Measurements from ENCODE around the gene SMIM12. TPM values are rescaled to one million over a fixed set of nuclear protein-coding genes. Genes with fewer than 3 reads are reported as not detected.

The SMIM12 gene
- total RNA-seq, 1 experiment from 2014 or later: 19.3 TPM

GRCh38 chr1:34808051-34808810, 51.3 kb downstream of the SMIM12 start:
- BruUV-seq (replicated peaks): no TSS peak
- Histone ChIP-seq H3K9me3 (no peaks in the 10 kb centered on the region), H3K4me1 (peaks cover 22% of the 10 kb centered on the region), H3K27me3 (replicated peaks; ENCODE audit: control insufficient read depth, insufficient read depth, low read length) (no peaks in the 10 kb centered on the region), H3K36me3 (ENCODE audit: control insufficient read depth, insufficient read depth, low read length) (no peaks in the 10 kb centered on the region), H3K4me3 (ENCODE audit: low read depth, low read length) (no peak overlapping the region)
- Mint-ChIP-seq H3K4me3 (ENCODE audit: unreplicated experiment) (no peak overlapping the region), H3K27ac (ENCODE audit: unreplicated experiment) (no peak overlapping the region), H3K27me3 (ENCODE audit: insufficient read depth, unreplicated experiment) (no peaks in the 10 kb centered on the region), H3K9me3 (ENCODE audit: unreplicated experiment) (peaks cover 7% of the 10 kb centered on the region), H3K36me3 (ENCODE audit: insufficient read depth, unreplicated experiment) (no peaks in the 10 kb centered on the region), H3K4me1 (ENCODE audit: low read depth, unreplicated experiment) (peaks cover 6% of the 10 kb centered on the region)
- DNase-seq: no peak
- no peak for TF ChIP-seq CTCF (IDR thresholded peaks at IDR 0.05; ENCODE audit: insufficient read depth in 1 of 2, low read depth in 1 of 2, low read length in 1 of 2, severe bottlenecking in 1 of 2, unreplicated experiment in 1 of 2)
- intact Hi-C loops (cut with micrococcal nuclease; ENCODE audit: unreplicated experiment): no loop called here
- POLR2A ChIA-PET: no interaction called here
- CTCF ChIA-PET: no interaction called here

- BruUV-seq (replicated peaks): no TSS peak
- Histone ChIP-seq H3K36me3 (ENCODE audit: control insufficient read depth, insufficient read depth, low read length) (no peaks in the 10 kb centered on the region), H3K27me3 (replicated peaks; ENCODE audit: control insufficient read depth, insufficient read depth, low read length) (no peaks in the 10 kb centered on the region), H3K4me3 (ENCODE audit: low read depth, low read length) (no peak overlapping the region), H3K4me1 (peaks cover 22% of the 10 kb centered on the region), H3K9me3 (no peaks in the 10 kb centered on the region)
- DNase-seq: no peak
- Mint-ChIP-seq H3K27me3 (ENCODE audit: insufficient read depth, unreplicated experiment) (no peaks in the 10 kb centered on the region), H3K27ac (ENCODE audit: unreplicated experiment) (no peak overlapping the region), H3K36me3 (ENCODE audit: insufficient read depth, unreplicated experiment) (no peaks in the 10 kb centered on the region), H3K9me3 (ENCODE audit: unreplicated experiment) (peaks cover 9% of the 10 kb centered on the region), H3K4me1 (ENCODE audit: low read depth, unreplicated experiment) (peaks cover 6% of the 10 kb centered on the region), H3K4me3 (ENCODE audit: unreplicated experiment) (no peak overlapping the region)
- ChIA-PET CTCF (no interaction called here), POLR2A (no interaction called here)
- no peak for TF ChIP-seq CTCF (IDR thresholded peaks at IDR 0.05; ENCODE audit: insufficient read depth in 1 of 2, low read depth in 1 of 2, low read length in 1 of 2, severe bottlenecking in 1 of 2, unreplicated experiment in 1 of 2)
- intact Hi-C loops (cut with micrococcal nuclease; ENCODE audit: unreplicated experiment): no loop called here
Observed at GRCh38 chr1:34806396-34806795, 53.2 kb downstream of the SMIM12 start.

- Mint-ChIP-seq H3K4me3 (ENCODE audit: unreplicated experiment) (no peak overlapping the region), H3K4me1 (ENCODE audit: low read depth, unreplicated experiment) (peaks cover 3% of the 10 kb centered on the region), H3K9me3 (ENCODE audit: unreplicated experiment) (peaks cover 9% of the 10 kb centered on the region), H3K36me3 (ENCODE audit: insufficient read depth, unreplicated experiment) (no peaks in the 10 kb centered on the region), H3K27me3 (ENCODE audit: insufficient read depth, unreplicated experiment) (no peaks in the 10 kb centered on the region), H3K27ac (ENCODE audit: unreplicated experiment) (no peak overlapping the region)
- Histone ChIP-seq H3K36me3 (ENCODE audit: control insufficient read depth, insufficient read depth, low read length) (no peaks in the 10 kb centered on the region), H3K9me3 (no peaks in the 10 kb centered on the region), H3K4me3 (ENCODE audit: low read depth, low read length) (no peak overlapping the region), H3K27me3 (replicated peaks; ENCODE audit: control insufficient read depth, insufficient read depth, low read length) (no peaks in the 10 kb centered on the region), H3K4me1 (peaks cover 22% of the 10 kb centered on the region)
- DNase-seq: no peak
- BruUV-seq (replicated peaks): no TSS peak
- intact Hi-C loops (cut with micrococcal nuclease; ENCODE audit: unreplicated experiment): no loop called here
- CTCF ChIA-PET: no interaction called here
- TF ChIP-seq CTCF (IDR thresholded peaks at IDR 0.05; ENCODE audit: insufficient read depth in 1 of 2, low read depth in 1 of 2, low read length in 1 of 2, severe bottlenecking in 1 of 2, unreplicated experiment in 1 of 2): no peak
- POLR2A ChIA-PET: no interaction called here
Observed at GRCh38 chr1:34803770-34804169, 55.8 kb downstream of the SMIM12 start.

Other genes starting within 250 kb of the SMIM12 start
- not detected in 2 replicates for gene GJB5, start 104.7 kb downstream of the SMIM12 start, total RNA-seq (2022)
- gene GJB4, start 100.0 kb downstream of the SMIM12 start, total RNA-seq (2022): not detected in 2 replicates
- gene GJB3, start 78.5 kb downstream of the SMIM12 start, total RNA-seq (2022): 0.52 and 0.88 TPM in 2 replicates
- gene GJA4, start 66.8 kb downstream of the SMIM12 start, total RNA-seq (2022): not detected in 2 replicates
- gene DLGAP3, start 69.9 kb upstream of the SMIM12 start, total RNA-seq (2022): 0.16 and 0.42 TPM in 2 replicates
- gene TMEM35B, start 125.6 kb upstream of the SMIM12 start, total RNA-seq (2022): 13.0 and 13.9 TPM in 2 replicates
- gene ZMYM6, start 172.2 kb upstream of the SMIM12 start, total RNA-seq (2022): 10.0 and 10.1 TPM in 2 replicates
- gene ZMYM1, start 219.6 kb upstream of the SMIM12 start, total RNA-seq (2022): 14.0 and 15.7 TPM in 2 replicates

All from Caco-2 (cell line).